ENCODE data around the gene NEMP1.
"Not testable (repeated sequence)": the region's sequence is repeated elsewhere in the genome, so short reads cannot be mapped to it uniquely, and the experiment has no call there.

The NEMP1 gene

DNA sequence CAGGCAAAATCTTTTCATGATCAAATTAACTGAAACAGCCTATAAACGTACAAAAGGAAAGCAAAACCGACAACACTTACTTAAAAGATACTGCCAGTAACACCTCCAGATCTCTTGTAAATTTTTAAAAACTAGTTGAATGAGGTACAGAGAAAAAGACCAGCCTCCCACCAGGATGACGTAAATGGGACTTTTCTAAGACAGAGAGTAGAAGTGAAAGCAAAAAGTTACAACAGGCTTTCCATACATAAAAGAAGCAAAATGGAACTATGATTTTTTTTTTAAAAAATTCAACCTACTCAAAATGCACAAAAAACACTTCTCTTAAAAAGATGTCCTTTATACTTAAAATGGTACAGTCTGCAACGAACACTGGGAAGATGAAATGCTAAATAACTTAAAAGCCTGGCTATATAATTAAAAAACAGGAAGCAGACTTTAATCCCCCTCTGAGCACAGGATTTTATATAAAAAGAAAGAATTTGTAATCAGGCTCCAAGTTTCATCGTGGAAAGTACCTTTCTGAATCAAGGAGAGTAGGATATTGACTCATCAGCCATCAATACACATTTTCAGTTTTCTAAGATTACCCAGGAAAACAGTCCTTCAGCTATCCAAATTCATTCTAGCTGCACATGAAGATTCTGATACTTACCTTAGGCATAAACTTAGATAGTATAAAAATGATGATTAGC lies 14.5 kb downstream of the NEMP1 start:
- DNase-seq (ENCODE audit: low read depth), result no peak
- H3K4me3 ChIP-seq (ENCODE audit: control insufficient read depth, low read depth, low read length), result no peak overlapping the region
- no peak for TF ChIP-seq CTCF (conservative IDR thresholded peaks at IDR 0.05; ENCODE audit: control insufficient read depth, insufficient read depth, low read depth, low read length)

DNA sequence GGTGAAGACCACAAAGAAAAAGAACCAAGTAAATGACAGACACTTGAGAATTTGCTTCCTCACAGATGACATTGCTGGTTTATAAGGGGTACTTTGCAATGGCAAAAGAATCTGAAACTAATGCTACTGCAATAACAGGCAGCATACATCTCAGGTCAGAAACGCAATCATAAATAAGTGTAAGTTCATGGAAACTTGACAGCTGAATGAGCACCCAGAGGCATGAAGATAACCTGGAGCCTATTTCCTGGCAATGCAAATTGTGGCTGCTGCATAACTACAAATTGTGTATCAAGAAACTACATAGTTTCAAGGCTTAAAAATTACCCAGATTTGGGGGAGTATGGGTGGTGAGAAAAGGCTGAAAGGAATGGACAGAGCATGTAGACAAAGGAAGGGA lies 20.1 kb downstream of the NEMP1 start:
- H3K4me3 ChIP-seq (ENCODE audit: control insufficient read depth, low read depth, low read length), result no peak overlapping the region
- DNase-seq (ENCODE audit: low read depth), result no peak
- no peak for TF ChIP-seq CTCF (conservative IDR thresholded peaks at IDR 0.05; ENCODE audit: control insufficient read depth, insufficient read depth, low read depth, low read length)

GRCh38 chr12:57057067-57057751 lies 21.4 kb downstream of the NEMP1 start:
- TF ChIP-seq CTCF (conservative IDR thresholded peaks at IDR 0.05; ENCODE audit: control insufficient read depth, insufficient read depth, low read depth, low read length), result no peak
- no peak for DNase-seq (ENCODE audit: low read depth)
- H3K4me3 ChIP-seq (ENCODE audit: control insufficient read depth, low read depth, low read length), result no peak overlapping the region

DNA sequence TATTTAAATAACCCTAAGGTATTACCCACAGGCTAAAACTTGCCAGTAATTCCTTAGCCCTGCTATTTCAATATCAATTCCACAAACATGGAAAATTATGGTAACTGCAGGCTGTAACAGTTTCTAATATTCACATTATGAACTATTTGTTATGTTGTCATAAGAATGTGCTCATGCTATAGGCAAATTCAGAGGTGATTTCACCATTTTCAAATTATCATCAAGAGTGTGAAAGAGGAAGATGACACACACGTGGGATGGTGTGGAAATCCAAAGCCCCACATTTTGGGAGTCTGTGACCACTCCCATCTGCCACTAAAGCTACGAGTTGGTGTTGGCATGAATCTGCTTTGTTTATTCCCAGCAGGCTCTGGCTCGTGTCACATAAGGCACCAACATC lies 22.8 kb downstream of the NEMP1 start:
- no peak for TF ChIP-seq CTCF (conservative IDR thresholded peaks at IDR 0.05; ENCODE audit: control insufficient read depth, insufficient read depth, low read depth, low read length)
- DNase-seq (ENCODE audit: low read depth), result no peak
- no peak overlapping the region for H3K4me3 ChIP-seq (ENCODE audit: control insufficient read depth, low read depth, low read length)

DNA sequence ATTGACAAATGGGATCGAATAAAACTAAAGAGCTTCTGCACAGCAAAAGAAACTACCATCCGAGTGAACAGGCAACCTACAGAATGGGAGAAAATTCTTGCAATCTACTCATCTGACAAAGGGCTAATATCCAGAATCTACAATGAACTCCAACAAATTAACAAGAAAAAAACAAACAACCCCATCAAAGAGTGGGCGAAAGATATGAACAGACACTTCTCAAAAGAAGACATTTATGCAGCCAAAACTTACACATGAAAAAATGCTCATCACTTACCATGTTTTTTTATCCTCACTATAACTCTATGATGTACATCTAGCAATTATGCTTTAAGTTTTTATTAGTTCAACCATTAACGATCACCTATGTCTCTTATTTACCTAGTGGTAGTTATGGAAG lies 24.7 kb downstream of the NEMP1 start:
- DNase-seq (ENCODE audit: low read depth); H3K4me3 ChIP-seq (ENCODE audit: control insufficient read depth, low read depth, low read length): not testable (repeated sequence)

DNA sequence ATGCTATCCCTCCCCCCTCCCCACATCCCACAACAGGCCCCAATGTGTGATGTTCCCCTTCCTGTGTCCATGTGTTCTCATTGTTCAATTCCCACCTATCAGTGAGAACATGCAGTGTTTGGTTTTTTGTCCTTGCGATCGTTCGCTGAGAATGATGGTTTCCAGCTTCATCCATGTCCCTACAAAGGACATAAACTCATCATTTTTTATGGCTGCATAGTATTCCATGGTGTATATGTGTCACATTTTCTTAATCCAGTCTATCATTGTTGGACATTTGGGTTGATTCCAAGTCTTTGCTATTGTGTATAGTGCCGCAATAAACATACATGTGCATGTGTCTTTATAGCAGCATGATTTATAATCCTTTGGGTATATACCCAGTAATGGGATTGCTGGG lies 25.4 kb downstream of the NEMP1 start:
- DNase-seq (ENCODE audit: low read depth); H3K4me3 ChIP-seq (ENCODE audit: control insufficient read depth, low read depth, low read length): not testable (repeated sequence)

DNA sequence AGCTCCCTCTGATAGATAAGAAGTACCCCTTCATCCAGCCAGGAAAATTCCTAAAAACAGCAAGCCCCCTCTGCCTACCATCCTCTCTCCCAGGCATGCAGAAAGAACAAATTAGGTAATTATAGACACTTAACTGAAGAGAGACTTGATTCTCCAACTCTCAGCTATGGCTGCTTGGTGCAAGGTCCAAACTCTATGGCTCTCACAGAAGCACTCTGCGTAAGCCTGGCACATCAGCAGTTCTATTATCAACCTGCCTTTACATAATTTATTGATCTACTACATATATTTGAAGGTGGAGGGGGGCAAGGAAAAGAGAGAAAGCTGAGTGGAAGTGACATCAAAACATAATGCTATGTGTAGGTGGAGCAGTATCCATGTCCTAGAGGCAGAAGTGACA lies 27.6 kb downstream of the NEMP1 start:
- no peak for TF ChIP-seq CTCF (conservative IDR thresholded peaks at IDR 0.05; ENCODE audit: control insufficient read depth, insufficient read depth, low read depth, low read length)
- DNase-seq (ENCODE audit: low read depth), result no peak

DNA sequence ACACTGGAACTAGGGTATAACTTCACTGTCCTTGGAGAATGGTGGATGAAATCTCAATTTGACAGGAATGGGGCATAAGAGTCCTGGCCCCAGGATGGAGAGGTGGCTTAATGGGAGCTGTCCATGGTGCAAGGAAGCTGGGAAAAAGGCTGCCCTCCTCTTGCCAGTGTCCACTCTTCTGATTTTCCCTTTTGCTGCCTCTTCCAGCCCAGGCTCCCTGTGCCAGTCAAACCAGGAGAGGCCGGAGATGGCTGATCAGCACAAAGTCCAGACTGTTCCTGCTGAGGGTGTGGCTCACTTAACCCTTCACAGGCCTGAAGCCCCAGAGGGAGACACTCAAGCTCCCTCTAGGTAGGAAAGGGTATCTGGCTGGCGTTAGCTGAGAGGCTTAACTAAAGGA lies 28.7 kb downstream of the NEMP1 start, which contains the start of gene MYO1A:
Gene MYO1A (minus strand): TSS at position 240 of the 400 bp plus-strand sequence. CDS start 1,806 bp downstream, outside the sequence.
- DNase-seq (ENCODE audit: low read depth), result no peak
- TF ChIP-seq CTCF (conservative IDR thresholded peaks at IDR 0.05; ENCODE audit: control insufficient read depth, insufficient read depth, low read depth, low read length), result no peak
- H3K4me3 ChIP-seq (ENCODE audit: control insufficient read depth, low read depth, low read length), result no peak within 1 kb of the TSS

More for the DNA sequence above, 27.6 kb downstream of the NEMP1 start:
- H3K4me3 ChIP-seq (ENCODE audit: control insufficient read depth, low read depth, low read length), result no peak overlapping the region
